Activated CD4-positive, alpha-beta T cell treated with anti-CD3 and anti-CD28 coated beads, Interleukin-2, Interleukin-6, amounts not matched to agents 100 ng/mL and 50 ng/mL, durations not matched to agents 16 hours and 8 hours (primary cell): ENCODE results near the gene MRPL4.
"Not testable (repeated sequence)": the region's sequence is repeated elsewhere in the genome, so short reads cannot be mapped to it uniquely, and the experiment has no call there.

Experiments used
- DNase-seq: peaks from one replicate; pipeline ENCODE4 v3.0.0-alpha.2; 2020

MRPL4 gene

DNA sequence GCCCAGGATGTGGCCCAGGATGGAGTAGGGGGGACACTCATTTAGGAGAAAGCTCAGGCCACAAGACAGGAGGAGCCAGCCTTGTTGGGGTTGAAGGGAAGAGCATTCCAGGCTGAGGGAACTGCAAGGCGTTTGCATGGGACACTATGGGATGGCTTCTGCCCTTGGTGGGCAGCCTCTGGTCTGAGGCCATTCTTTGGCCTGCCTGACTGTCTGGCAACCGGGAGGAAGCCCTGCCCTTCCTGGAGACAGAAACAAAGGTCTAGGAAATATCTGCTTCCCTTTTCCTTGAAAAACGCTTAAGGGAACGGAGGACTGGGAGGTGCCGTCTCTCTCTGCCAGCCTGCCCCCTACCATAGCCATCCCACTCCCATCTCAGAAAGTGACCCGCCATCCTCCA lies 16.1 kb downstream of the MRPL4 start:
- no peak for DNase-seq

DNA sequence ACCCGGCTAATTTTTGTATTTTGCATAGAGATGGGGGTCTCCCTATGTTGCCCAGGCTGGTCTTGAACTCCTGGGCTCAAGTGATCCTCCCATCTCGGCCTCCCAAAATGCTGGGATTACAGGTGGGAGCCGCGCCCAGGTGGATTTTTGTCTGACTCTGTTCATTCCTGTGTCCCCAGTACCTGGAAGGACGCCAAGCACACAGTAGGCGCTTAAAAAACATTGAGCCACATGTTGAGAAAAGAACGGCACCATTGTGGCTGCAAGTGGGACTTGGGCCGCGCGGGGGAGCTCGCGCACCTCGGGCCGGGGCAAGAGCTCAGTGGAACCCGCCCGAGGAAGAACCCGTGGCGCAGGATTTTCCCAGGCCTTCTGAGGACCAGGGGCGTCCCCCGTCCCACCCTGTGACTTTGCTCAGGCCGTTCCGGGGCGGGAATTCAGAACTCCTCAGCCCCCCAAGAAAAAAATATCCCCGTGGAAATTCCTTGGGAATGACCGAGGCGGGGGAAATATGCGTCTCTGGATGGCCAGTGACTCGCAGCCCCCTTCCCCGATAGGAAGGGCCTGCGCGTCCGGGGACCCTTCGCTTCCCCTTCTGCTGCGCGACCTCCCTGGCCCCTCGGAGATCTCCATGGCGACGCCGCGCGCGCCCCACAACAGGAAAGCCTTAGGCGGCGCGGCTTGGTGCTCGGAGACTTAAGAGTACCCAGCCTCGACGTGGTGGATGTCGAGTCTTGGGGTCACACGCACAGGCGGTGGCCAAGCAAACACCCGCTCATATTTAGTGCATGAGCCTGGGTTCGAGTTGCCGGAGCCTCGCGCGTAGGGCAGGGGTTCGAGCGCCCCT lies 17.5 kb downstream of the MRPL4 start:
- peak; percentile 93 for DNase-seq

DNA sequence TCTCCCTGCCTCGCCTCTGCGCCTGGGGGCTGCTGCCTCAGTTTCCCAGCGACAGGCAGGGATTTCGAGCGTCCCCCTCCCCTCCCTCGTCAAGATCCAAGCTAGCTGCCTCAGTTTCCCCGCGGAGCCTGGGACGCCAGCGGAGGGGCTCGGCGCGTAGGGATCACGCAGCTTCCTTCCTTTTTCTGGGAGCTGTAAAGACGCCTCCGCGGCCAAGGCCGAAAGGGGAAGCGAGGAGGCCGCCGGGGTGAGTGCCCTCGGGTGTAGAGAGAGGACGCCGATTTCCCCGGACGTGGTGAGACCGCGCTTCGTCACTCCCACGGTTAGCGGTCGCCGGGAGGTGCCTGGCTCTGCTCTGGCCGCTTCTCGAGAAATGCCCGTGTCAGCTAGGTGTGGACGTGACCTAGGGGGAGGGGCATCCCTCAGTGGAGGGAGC lies 18.2 kb downstream of the MRPL4 start:
- DNase-seq = peak; percentile 87

DNA sequence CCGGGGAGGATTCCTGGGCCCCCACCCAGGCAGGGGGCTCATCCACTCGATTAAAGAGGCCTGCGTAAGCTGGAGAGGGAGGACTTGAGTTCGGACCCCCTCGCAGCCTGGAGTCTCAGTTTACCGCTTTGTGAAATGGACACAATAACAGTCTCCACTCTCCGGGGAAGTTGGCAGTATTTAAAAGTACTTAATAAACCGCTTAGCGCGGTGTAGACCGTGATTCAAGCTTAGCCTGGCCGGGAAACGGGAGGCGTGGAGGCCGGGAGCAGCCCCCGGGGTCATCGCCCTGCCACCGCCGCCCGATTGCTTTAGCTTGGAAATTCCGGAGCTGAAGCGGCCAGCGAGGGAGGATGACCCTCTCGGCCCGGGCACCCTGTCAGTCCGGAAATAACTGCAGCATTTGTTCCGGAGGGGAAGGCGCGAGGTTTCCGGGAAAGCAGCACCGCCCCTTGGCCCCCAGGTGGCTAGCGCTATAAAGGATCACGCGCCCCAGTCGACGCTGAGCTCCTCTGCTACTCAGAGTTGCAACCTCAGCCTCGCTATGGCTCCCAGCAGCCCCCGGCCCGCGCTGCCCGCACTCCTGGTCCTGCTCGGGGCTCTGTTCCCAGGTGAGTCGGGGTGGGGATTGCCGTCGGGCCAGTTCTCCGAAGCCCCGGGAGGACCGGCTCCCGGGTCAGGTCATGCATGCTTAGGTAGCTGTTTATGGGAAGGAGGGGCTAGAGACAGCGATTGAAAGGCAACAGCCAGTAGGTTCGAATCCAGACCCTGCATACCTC lies 18.8 kb downstream of the MRPL4 start, which contains the start of gene ICAM1:
TSS of gene ICAM1 (plus strand) at position 505 of the 779 bp plus-strand sequence. CDS start at position 545, 40 bp downstream.
- peak; percentile 91 for DNase-seq

DNA sequence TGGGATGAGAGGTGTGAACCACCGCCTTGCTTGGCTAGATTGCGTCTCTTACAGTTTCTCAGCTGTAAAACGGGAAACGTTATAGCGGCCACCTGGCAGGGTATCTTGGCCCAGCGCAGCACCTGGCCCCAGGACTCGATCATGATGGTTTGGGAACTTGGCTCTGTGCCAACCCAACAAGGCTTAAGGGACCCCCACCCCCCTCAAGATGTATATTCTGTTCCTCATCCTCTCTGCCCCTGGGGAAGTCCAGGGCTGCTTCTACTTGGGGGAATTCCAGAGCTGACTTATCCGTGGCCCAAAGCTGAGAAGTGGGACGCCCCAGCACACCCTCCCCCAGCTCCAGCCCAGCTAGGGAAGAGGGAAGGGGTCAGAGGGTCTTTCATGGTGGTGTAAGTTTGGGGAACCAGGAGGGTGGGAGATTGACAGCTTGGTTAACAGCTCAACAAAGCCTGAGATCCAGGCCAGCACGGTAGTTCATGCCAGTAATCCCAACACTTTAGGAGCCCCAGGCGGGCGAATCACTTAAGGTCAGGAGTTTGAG lies 19.6 kb downstream of the MRPL4 start:
- peak; percentile 53 for DNase-seq

DNA sequence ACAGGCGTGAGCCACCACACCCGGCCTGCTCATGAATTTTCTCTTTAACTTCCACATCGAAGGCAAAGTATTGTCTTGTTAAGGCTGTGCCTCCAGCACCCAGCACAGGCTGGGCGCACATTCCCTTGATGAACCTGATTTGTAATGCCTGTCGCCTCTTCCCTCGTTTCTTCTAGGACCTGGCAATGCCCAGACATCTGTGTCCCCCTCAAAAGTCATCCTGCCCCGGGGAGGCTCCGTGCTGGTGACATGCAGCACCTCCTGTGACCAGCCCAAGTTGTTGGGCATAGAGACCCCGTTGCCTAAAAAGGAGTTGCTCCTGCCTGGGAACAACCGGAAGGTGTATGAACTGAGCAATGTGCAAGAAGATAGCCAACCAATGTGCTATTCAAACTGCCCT lies 22.6 kb downstream of the MRPL4 start:
- DNase-seq = no peak

DNA sequence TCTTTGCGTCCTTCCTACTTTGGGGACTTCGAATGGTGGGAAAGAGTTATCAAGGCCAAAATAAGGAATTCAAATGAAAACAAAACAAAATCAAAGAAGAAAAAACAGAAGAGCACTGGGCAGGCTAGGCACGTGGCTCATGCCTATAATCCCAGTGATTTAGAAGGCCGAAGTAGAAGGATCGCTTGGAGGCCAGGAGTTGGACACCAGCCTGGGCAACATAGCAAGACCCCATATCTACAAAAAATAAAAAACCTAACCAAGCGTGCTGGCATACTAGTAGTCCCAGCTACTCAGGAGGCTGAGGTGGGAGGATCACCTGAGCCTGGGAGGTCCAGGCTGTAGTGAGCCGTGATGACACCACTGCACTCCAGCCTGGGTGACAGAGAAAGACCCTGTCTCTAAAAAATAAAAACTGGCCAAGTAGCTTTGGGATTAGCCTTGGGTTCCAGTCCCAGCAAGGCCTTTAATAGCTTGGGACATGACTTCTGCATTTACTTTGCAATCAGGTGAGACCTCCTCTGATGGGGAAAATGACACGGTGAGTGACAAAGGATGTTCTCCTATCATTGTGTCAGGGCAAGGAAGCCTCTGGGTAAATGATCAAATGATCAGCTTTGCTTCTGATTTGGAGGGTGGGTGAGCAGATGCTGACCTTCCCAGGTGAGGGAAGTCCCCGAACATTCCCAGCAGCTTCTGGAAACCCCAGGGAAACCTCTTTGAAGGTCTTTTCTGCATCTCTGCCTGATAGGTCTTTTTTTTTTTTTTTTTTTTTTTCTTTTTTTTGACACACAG lies 26.0 kb downstream of the MRPL4 start:
- no peak for DNase-seq

DNA sequence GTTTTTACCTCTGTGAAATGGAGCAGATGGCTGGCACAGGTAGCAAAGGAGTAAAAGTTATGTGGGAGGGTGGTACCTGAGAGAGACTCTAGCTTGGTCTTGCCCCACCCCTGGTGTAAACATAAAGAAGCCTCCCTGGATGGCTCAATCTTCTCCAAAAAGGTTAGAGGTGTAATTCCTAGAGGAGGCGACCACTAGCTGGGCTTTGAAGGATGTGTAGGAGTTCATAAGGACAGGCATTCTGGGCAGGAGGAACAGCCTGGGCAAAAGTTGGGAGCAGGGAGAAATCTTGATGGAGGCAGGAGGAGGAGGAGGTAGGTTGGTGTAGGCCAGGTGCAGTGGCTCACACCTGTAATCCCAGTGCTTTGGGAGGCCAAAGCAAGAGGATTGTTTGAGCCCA lies 26.9 kb downstream of the MRPL4 start:
- DNase-seq = no peak

DNA sequence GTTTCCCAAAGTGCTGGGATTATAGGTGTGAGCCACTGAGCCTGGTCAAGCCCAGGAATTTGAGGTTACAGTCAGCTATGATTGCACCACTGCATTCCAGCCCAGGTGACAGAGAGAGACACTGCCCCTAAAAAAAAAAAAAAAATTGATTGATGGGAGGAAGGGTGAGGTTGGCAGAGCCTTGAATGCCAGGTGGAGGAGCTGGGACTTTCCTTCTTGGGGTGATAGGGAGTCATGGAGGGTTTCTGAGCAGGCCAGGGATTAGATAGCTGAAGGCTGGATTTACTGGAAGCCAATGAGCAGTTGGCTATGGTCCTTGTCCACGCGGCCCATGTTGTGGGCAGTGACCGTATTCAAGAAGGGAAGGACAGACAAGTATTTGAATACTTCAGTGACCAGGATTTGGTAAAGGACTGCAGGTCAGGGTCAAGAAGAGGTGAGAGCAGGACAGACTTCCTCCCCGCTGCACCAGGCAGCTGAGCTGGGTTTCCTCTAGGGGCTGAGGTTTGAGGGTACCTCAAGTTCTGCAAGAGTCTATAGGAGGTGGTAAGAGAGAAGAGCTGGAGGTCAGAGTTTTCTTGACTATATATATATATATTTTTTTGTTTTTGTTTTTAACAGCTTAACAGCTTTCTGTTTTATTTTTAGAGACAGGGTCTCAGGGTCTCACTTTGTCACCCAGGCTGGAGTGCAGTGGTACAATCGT lies 27.9 kb downstream of the MRPL4 start:
- no peak for DNase-seq

DNA sequence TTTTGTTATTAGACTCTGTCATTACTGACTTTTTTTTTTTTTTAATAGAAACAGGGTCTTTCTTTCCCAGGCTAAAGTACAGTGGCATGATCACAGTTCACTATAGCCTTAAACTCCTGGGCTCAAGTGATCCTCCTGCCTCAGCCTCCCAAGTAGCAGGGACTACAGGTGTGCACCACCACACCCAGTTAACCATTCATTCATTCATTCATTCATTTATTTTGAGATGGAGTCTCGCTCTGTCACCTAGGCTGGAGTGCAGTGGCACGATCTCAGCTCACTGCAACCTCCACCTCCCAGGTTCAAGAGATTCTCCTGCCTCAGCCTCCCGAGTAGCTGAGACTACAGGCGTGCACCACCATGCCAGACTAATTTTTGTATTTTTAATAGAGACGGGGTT lies 30.0 kb downstream of the MRPL4 start:
- DNase-seq = not testable (repeated sequence)

DNA sequence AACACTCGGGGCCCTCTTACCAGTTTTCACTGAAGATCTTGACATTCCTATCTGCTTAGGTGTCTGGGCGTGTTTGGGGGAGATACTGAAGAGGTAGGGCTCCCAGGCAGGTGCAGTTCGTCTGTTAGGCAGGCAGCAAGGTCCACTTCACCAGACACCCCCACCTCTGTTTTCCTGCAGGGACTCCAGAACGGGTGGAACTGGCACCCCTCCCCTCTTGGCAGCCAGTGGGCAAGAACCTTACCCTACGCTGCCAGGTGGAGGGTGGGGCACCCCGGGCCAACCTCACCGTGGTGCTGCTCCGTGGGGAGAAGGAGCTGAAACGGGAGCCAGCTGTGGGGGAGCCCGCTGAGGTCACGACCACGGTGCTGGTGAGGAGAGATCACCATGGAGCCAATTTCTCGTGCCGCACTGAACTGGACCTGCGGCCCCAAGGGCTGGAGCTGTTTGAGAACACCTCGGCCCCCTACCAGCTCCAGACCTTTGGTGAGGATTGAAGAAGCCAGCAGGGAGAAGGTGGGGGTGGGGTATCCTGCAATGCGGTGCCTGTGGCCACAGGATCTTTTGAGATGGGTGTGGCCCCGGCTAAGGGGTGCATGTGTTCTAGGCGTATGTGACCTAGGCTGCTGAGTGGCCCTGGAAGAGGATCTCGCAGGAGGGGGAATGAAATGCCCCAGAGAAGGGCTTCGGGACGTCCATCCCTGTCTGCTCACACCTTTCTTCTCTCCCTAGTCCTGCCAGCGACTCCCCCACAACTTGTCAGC lies 31.5 kb downstream of the MRPL4 start:
- no peak for DNase-seq

DNA sequence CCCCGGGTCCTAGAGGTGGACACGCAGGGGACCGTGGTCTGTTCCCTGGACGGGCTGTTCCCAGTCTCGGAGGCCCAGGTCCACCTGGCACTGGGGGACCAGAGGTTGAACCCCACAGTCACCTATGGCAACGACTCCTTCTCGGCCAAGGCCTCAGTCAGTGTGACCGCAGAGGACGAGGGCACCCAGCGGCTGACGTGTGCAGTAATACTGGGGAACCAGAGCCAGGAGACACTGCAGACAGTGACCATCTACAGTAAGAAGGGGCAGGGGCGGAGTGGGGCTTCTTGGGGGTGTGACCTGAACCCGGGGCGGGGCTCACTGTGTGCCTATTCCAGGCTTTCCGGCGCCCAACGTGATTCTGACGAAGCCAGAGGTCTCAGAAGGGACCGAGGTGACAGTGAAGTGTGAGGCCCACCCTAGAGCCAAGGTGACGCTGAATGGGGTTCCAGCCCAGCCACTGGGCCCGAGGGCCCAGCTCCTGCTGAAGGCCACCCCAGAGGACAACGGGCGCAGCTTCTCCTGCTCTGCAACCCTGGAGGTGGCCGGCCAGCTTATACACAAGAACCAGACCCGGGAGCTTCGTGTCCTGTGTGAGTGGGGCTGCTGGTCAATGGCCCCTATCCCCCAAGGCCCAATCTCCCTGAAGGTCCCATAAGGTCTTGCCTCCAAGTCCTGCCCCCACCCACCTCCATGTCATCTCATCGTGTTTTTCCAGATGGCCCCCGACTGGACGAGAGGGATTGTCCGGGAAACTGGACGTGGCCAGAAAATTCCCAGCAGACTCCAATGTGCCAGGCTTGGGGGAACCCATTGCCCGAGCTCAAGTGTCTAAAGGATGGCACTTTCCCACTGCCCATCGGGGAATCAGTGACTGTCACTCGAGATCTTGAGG lies 32.3 kb downstream of the MRPL4 start:
- DNase-seq = no peak

DNA sequence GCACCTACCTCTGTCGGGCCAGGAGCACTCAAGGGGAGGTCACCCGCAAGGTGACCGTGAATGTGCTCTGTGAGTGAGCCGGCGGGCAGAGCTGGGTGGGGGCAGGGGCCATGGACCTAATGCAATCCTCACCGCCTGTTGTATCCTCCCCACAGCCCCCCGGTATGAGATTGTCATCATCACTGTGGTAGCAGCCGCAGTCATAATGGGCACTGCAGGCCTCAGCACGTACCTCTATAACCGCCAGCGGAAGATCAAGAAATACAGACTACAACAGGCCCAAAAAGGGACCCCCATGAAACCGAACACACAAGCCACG lies 32.9 kb downstream of the MRPL4 start:
- DNase-seq = no peak

DNA sequence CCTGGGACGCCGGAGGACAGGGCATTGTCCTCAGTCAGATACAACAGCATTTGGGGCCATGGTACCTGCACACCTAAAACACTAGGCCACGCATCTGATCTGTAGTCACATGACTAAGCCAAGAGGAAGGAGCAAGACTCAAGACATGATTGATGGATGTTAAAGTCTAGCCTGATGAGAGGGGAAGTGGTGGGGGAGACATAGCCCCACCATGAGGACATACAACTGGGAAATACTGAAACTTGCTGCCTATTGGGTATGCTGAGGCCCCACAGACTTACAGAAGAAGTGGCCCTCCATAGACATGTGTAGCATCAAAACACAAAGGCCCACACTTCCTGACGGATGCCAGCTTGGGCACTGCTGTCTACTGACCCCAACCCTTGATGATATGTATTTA lies 33.4 kb downstream of the MRPL4 start:
- no peak for DNase-seq

DNA sequence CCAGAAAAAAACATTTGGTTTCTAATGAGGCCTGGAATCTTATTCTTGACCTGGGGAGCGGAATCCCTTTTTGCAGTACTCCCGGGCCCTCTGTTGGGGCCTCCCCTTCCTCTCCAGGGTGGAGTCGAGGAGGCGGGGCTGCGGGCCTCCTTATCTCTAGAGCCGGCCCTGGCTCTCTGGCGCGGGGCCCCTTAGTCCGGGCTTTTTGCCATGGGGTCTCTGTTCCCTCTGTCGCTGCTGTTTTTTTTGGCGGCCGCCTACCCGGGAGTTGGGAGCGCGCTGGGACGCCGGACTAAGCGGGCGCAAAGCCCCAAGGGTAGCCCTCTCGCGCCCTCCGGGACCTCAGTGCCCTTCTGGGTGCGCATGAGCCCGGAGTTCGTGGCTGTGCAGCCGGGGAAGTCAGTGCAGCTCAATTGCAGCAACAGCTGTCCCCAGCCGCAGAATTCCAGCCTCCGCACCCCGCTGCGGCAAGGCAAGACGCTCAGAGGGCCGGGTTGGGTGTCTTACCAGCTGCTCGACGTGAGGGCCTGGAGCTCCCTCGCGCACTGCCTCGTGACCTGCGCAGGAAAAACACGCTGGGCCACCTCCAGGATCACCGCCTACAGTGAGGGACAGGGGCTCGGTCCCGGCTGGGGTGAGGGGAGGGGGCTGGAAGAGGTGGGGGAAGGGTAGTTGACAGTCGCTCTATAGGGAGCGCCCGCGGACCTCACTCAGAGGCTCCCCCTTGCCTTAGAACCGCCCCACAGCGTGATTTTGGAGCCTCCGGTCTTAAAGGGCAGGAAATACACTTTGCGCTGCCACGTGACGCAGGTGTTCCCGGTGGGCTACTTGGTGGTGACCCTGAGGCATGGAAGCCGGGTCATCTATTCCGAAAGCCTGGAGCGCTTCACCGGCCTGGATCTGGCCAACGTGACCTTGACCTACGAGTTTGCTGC lies 35.1 kb downstream of the MRPL4 start, which contains the start of gene ICAM4:
TSS of gene ICAM4 (plus strand) at position 153 of the 935 bp plus-strand sequence. CDS start at position 211, 58 bp downstream.
- peak; percentile 55 for DNase-seq

DNA sequence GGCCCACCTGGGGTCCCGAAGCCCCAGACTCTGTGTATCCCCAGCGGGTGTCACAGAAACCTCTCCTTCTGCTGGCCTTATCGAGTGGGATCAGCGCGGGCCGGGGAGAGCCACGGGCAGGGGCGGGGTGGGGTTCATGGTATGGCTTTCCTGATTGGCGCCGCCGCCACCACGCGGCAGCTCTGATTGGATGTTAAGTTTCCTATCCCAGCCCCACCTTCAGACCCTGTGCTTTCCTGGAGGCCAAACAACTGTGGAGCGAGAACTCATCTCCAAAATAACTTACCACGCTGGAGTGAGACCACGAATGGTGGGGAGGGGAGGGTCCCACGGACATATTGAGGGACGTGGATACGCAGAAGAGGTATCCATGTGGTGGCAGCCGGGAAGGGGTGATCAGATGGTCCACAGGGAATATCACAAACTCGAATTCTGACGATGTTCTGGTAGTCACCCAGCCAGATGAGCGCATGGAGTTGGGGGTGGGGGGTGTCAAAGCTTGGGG lies 36.7 kb downstream of the MRPL4 start:
- DNase-seq = peak; percentile 66

DNA sequence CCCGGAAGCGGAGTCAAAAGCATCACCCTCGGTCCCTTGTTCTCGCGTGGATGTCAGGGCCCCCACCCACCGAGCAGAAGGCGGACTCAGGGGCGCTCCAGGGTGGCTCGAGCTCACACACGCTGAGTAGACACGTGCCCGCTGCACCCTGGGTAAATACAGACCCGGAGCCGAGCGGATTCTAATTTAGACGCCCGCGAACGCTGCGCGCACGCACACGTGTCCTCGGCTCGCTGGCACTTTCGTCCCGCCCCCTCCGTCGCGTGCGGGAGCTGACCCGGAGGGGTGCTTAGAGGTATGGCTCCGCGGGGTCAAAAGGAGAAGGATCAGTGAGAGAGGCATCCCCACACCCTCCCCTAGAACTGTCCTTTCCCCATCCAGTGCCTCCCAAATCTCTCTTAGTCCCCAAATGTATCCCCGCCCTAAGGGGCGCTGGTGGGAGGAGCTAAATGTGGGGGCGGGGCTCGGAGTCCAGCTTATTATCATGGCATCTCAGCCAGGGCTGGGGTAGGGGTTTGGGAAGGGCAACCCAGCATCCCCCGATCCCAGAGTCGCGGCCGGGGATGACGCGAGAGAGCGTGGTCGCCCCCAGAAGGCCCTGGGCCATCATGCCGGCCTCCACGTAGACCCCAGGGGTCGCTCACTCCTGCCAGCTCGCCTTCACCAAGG lies 37.3 kb downstream of the MRPL4 start:
- peak; percentile 78 for DNase-seq

DNA sequence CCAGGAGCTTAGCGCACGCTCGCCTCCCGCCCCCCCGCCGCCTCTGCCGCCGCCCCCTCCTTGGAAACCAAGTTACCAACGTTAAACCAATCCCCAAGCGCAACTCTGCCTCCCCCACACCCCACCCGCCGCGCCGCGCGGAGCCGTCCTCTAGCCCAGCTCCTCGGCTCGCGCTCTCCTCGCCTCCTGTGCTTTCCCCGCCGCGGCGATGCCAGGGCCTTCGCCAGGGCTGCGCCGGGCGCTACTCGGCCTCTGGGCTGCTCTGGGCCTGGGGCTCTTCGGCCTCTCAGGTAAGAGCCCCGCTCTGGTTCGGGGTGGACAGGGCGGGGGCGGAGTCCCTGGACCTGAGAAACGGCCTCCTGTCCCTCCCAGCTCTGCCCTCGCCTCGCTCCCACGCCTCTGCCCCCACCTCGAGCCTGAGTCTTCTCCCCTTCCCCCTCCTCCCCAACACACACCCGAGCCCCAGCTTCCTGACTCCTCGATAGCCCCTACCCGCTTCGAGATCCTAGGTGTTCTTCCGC lies 37.9 kb downstream of the MRPL4 start, which contains the start of gene ICAM5:
TSS of gene ICAM5 (plus strand) at position 117 of the 521 bp plus-strand sequence. CDS start at position 209, 92 bp downstream.
- DNase-seq = peak; percentile 32
